Measurements from ENCODE around the gene ECSCR.
"Not testable (repeated sequence)": the region's sequence is repeated elsewhere in the genome, so short reads cannot be mapped to it uniquely, and the experiment has no call there.

ECSCR gene

GRCh38 chr5:139462586-139463276 is at the start of gene ECSCR:
TSS of gene ECSCR (minus strand) at chr5:139462743. CDS start at chr5:139462670, 73 bp downstream.
- no peak for DNase-seq

- not testable (repeated sequence) for DNase-seq
Observed at GRCh38 chr5:139504722-139505121, 42.2 kb upstream of the ECSCR start.

GRCh38 chr5:139503879-139504278 is 41.3 kb upstream of the ECSCR start:
- DNase-seq = not testable (repeated sequence)

GRCh38 chr5:139503036-139503817 is 40.7 kb upstream of the ECSCR start:
- not testable (repeated sequence) for DNase-seq

GRCh38 chr5:139501381-139501780 is 38.8 kb upstream of the ECSCR start:
- no peak for DNase-seq

GRCh38 chr5:139495638-139496435 is 33.3 kb upstream of the ECSCR start:
- DNase-seq = no peak

GRCh38 chr5:139494832-139495231 is 32.3 kb upstream of the ECSCR start:
- DNase-seq = no peak

- DNase-seq = no peak
Observed at GRCh38 chr5:139494256-139494655, 31.7 kb upstream of the ECSCR start.

GRCh38 chr5:139492700-139493192 is 30.2 kb upstream of the ECSCR start:
- no peak for DNase-seq

- DNase-seq = no peak
Observed at GRCh38 chr5:139488260-139488659, 25.7 kb upstream of the ECSCR start.

- no peak for DNase-seq
Observed at GRCh38 chr5:139486201-139486600, 23.7 kb upstream of the ECSCR start.

GRCh38 chr5:139482890-139483208 is 20.3 kb upstream of the ECSCR start:
- not testable (repeated sequence) for DNase-seq

- DNase-seq = peak; percentile 74
Observed at GRCh38 chr5:139482050-139482889, 19.7 kb upstream of the ECSCR start, which contains the start of gene STING1. TSS of gene STING1 (minus strand) at chr5:139482758. CDS start at chr5:139481704, 1,054 bp downstream.

GRCh38 chr5:139481580-139482049 is 19.1 kb upstream of the ECSCR start:
- no peak for DNase-seq

GRCh38 chr5:139481122-139481533 is 18.6 kb upstream of the ECSCR start:
- no peak for DNase-seq

- not testable (repeated sequence) for DNase-seq
Observed at GRCh38 chr5:139479729-139480128, 17.2 kb upstream of the ECSCR start.

GRCh38 chr5:139478657-139479423 is 16.3 kb upstream of the ECSCR start:
- not testable (repeated sequence) for DNase-seq

- DNase-seq = no peak
Observed at GRCh38 chr5:139475865-139476617, 13.5 kb upstream of the ECSCR start.

GRCh38 chr5:139474890-139475791 is 12.6 kb upstream of the ECSCR start:
- no peak for DNase-seq
